CD4-positive, alpha-beta T cell treated with Interleukin-2 at 100 ng/mL for 4 hours (primary cell): ENCODE data around the gene CRIP2.

ENCODE experiments used
- DNase-seq: peaks from one replicate; pipeline ENCODE4 v3.0.0-alpha.2; 2020; ENCODE audit warnings: low spot score

CRIP2 gene

GRCh38 chr14:105487986-105488777, 13.6 kb downstream of the CRIP2 start:
- DNase-seq = peak; percentile 52

- peak; percentile 31 for DNase-seq
Observed at GRCh38 chr14:105488781-105489541, 14.3 kb downstream of the CRIP2 start.

- peak; percentile 89 for DNase-seq
Observed at GRCh38 chr14:105489542-105490266, 15.1 kb downstream of the CRIP2 start.

GRCh38 chr14:105490267-105490571, 15.6 kb downstream of the CRIP2 start:
- DNase-seq = no peak

- DNase-seq = peak; percentile 99
Observed at GRCh38 chr14:105490572-105491365, 16.1 kb downstream of the CRIP2 start, which contains the start of gene TEDC1. TSS of gene TEDC1 (plus strand) at chr14:105491246. CDS start at chr14:105491376, 130 bp downstream.

- peak; percentile 90 for DNase-seq
Observed at GRCh38 chr14:105491366-105491973, 16.8 kb downstream of the CRIP2 start.

GRCh38 chr14:105492031-105492970, 17.7 kb downstream of the CRIP2 start:
- DNase-seq = peak; percentile 13

- DNase-seq = peak; percentile 23
Observed at GRCh38 chr14:105492971-105493871, 18.6 kb downstream of the CRIP2 start.

- DNase-seq = peak; percentile 23
Observed at GRCh38 chr14:105493921-105494605, 19.4 kb downstream of the CRIP2 start.

- DNase-seq = no peak
Observed at GRCh38 chr14:105494606-105494929, 19.9 kb downstream of the CRIP2 start.

GRCh38 chr14:105495101-105495989, 20.7 kb downstream of the CRIP2 start:
- DNase-seq = no peak

GRCh38 chr14:105495990-105496830, 21.6 kb downstream of the CRIP2 start:
- DNase-seq = peak; percentile 13

GRCh38 chr14:105496831-105497591, 22.4 kb downstream of the CRIP2 start:
- DNase-seq = no peak

- no peak for DNase-seq
Observed at GRCh38 chr14:105497671-105498429, 23.2 kb downstream of the CRIP2 start.
